ENCODE results near the gene BTBD17. TPM values are rescaled to one million over a fixed set of nuclear protein-coding genes. Genes with fewer than 3 reads are reported as not detected.
A peak's percentile ranks its signal among the peaks of the same experiment; 100 is the strongest.

The BTBD17 gene
- total RNA-seq, 4 donors from 2014 or later = not detected

DNA sequence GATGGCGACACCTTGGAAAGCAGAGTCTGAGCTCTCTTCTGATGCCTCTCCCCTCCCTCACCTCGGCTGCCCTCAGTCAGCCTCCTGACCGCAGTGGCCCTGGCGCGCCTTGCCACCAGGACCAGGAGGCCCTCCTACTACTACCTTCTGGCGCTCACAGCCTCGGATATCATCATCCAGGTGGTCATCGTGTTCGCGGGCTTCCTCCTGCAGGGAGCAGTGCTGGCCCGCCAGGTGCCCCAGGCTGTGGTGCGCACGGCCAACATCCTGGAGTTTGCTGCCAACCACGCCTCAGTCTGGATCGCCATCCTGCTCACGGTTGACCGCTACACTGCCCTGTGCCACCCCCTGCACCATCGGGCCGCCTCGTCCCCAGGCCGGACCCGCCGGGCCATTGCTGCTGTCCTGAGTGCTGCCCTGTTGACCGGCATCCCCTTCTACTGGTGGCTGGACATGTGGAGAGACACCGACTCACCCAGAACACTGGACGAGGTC lies 10.0 kb upstream of the BTBD17 start:
- Histone ChIP-seq H3K27ac (no peak overlapping the region), H3K9me3 (no peaks in the 10 kb centered on the region), H3K27me3 (peaks cover 0 to 7% of the 10 kb centered on the region in 2 donors), H3K36me3 (no peaks in the 10 kb centered on the region), H3K4me1 (peaks cover 0 to 20% (median 9%) of the 10 kb centered on the region in 4 donors), H3K4me3 (no peak overlapping the region)
- TF ChIP-seq, protein P1, sequence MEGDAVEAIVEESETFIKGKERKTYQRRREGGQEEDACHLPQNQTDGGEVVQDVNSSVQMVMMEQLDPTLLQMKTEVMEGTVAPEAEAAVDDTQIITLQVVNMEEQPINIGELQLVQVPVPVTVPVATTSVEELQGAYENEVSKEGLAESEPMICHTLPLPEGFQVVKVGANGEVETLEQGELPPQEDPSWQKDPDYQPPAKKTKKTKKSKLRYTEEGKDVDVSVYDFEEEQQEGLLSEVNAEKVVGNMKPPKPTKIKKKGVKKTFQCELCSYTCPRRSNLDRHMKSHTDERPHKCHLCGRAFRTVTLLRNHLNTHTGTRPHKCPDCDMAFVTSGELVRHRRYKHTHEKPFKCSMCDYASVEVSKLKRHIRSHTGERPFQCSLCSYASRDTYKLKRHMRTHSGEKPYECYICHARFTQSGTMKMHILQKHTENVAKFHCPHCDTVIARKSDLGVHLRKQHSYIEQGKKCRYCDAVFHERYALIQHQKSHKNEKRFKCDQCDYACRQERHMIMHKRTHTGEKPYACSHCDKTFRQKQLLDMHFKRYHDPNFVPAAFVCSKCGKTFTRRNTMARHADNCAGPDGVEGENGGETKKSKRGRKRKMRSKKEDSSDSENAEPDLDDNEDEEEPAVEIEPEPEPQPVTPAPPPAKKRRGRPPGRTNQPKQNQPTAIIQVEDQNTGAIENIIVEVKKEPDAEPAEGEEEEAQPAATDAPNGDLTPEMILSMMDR (IDR thresholded peaks at IDR 0.05) = no peak
- TF ChIP-seq EP300 (IDR thresholded peaks at IDR 0.05) (no peak), POLR2A (IDR thresholded peaks at IDR 0.05) (no peak)
- WGBS, 2 donors = 96 to 97% methylated on average over 19 of the region's 26 CpGs
- DNase-seq (ENCODE audit: low spot score in 2 of 2) = no peak

DNA sequence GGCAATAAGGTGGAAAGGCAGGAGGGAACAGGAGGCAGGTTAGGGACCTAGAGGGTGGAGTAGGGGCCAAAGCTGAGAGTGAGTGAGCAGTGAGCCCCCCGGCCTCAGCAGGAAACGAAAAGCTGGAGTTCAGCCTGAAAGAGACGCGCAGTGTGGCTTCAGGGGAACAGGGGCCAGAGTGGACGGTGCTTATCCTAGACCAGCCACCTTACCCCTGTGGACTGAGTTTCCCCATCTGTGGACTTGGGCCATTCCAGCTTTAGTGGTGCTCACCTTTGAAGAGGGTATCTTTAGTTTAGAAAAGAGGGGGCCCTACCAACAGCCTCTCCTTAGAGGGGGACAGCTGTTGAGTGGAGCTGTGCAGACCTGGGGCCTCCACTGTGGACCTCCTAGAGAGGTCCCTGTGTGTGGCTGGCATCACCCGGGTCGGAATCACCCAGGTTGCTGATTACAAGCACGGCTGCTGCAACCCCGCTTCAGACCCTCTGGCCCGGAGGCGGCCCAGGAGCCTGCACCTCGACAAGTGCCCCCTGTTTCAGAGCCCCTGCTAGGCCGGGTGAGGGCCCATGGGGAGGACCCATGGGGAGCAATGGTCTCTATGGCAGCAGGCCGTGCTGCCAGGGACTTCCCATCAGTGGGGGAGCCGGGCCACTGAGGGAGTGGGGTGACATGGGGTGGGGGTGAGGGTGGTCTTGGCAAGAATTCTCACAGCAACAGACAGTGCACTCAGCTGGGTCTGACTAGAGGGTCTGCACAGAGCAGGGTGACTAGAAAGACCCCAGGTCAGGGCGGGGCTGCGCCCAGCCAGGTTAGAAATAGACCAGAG lies 8.2 kb upstream of the BTBD17 start:
- Histone ChIP-seq H3K9me3 (no peaks in the 10 kb centered on the region), H3K27ac (no peak overlapping the region), H3K36me3 (no peaks in the 10 kb centered on the region), H3K4me1 (peaks cover 0 to 20% (median 9%) of the 10 kb centered on the region in 4 donors), H3K27me3 (peaks cover 0 to 7% of the 10 kb centered on the region in 2 donors), H3K4me3 (no peak overlapping the region)
- no peak for DNase-seq (ENCODE audit: low spot score in 2 of 2)
- TF ChIP-seq EP300 (IDR thresholded peaks at IDR 0.05) = no peak
- TF ChIP-seq POLR2A (IDR thresholded peaks at IDR 0.05) = no peak
- TF ChIP-seq, protein P1 (IDR thresholded peaks at IDR 0.05) = no peak
- WGBS, 2 donors = 90 to 96% methylated on average over 14 to 17 of the region's 17 CpGs

DNA sequence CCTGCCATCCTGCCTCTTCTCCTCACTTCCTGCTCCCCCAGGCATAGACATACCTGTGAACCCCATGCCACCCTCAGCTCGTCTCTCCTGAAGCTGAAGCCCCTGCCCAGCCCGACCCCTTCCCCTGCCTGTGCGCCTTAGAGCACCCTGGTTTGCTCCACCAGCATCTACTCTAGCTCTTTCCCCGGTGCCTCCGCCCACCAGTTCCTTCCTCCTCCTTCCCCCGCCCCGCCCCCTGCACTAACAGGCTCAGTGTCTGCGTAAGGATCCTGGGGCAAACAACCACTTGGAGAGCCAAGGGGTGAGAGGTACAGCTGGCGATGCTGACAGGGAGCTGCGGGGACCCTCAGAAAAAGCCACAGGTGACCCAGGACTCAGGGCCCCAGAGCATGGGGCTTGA lies 7.6 kb upstream of the BTBD17 start:
- 37 to 47% methylated on average over 10 of the region's 10 CpGs for WGBS, 2 donors
- H3K27ac ChIP-seq = no peak overlapping the region
- peaks cover 0 to 19% (median 9%) of the 10 kb centered on the region in 4 donors for H3K4me1 ChIP-seq
- no peaks in the 10 kb centered on the region for H3K9me3 ChIP-seq
- peaks cover 0 to 7% of the 10 kb centered on the region in 2 donors for H3K27me3 ChIP-seq
- no peak overlapping the region for H3K4me3 ChIP-seq
- TF ChIP-seq, protein P1 (IDR thresholded peaks at IDR 0.05) = no peak
- TF ChIP-seq POLR2A (IDR thresholded peaks at IDR 0.05) (no peak), EP300 (IDR thresholded peaks at IDR 0.05) (no peak)
- H3K36me3 ChIP-seq = no peaks in the 10 kb centered on the region
- peak; percentile 29 to 48 for DNase-seq (ENCODE audit: low spot score in 2 of 2)

DNA sequence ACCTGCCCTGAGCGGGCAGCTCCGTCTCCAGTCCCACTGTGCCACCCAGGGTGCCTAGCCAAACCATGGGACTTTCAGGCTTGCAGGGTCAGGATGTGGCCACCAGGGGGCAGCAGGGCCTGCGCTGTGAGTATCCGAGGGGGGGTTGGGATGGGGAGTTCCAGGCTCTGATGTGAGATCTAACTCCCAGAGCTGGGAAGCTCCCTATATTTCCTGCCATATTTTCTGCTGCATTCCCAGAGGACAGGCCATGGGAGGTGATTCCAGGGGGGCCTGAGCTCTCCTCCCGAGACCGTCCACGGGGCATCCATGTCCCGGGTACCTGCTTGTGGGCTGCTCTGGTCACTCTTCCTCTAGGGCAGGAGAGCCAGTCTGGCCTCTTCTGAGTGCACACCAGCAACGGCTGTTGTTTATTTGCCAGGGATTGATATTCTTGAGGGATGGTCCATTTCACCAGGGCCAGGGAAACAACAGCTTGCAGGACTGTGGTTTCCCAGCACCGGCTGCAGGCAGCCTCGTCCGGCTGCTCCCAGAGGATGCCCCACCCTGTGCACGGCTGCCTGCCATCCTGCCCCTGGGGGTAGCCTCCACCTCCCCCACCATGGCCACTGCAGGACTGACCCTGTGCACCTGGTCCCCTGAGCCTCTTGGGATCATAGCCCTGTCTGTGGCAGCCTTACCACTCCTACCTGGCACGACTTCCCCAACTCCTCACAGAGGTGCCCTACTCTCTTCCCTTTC lies 6.8 kb upstream of the BTBD17 start:
- DNase-seq (ENCODE audit: low spot score in 2 of 2) = peak; percentile 60 to 75
- 26 to 42% methylated on average over 7 to 12 of the region's 14 CpGs for WGBS, 2 donors
- no peak overlapping the region for H3K4me3 ChIP-seq
- TF ChIP-seq POLR2A (IDR thresholded peaks at IDR 0.05) (no peak), EP300 (IDR thresholded peaks at IDR 0.05) (no peak)
- TF ChIP-seq, protein P1 (IDR thresholded peaks at IDR 0.05) = peak; percentile 92 to 97 (median 95)
- no peaks in the 10 kb centered on the region for H3K9me3 ChIP-seq
- H3K36me3 ChIP-seq = no peaks in the 10 kb centered on the region
- H3K27me3 ChIP-seq = peaks cover 0 to 7% of the 10 kb centered on the region in 2 donors
- no peak overlapping the region for H3K27ac ChIP-seq
- peaks cover 0 to 12% (median 7%) of the 10 kb centered on the region in 4 donors for H3K4me1 ChIP-seq
